ENCODE measurements around the gene STC2.

The STC2 gene

GRCh38 chr5:173318330-173318729 lies 9.9 kb downstream of the STC2 start:
- Histone ChIP-seq H3K4me3 (replicated peaks; ENCODE audit: insufficient read depth, low read length) (no peak overlapping the region), H3K27ac (replicated peaks) (no peak overlapping the region), H3K27me3 (ENCODE audit: insufficient read depth, poor library complexity, severe bottlenecking) (peaks cover 6% of the 10 kb centered on the region)
- DNase-seq (ENCODE audit: low read depth in 1 of 2, low spot score in 1 of 2): no peak
- TF ChIP-seq SPI1 (IDR thresholded peaks at IDR 0.05; ENCODE audit: borderline replicate concordance, low read depth) (no peak), REST (IDR thresholded peaks at IDR 0.05; ENCODE audit: insufficient replicate concordance, low read depth) (no peak)

- no peak for DNase-seq (ENCODE audit: low read depth in 1 of 2, low spot score in 1 of 2)
- H3K4me3 ChIP-seq (replicated peaks; ENCODE audit: insufficient read depth, low read length): no peak overlapping the region
- no peak overlapping the region for H3K27ac ChIP-seq (replicated peaks)
- peaks cover 6% of the 10 kb centered on the region for H3K27me3 ChIP-seq (ENCODE audit: insufficient read depth, poor library complexity, severe bottlenecking)
- TF ChIP-seq SPI1 (IDR thresholded peaks at IDR 0.05; ENCODE audit: borderline replicate concordance, low read depth) (no peak), POLR2AphosphoS5 (IDR thresholded peaks at IDR 0.05; ENCODE audit: low read depth) (no peak), GABPA (IDR thresholded peaks at IDR 0.05; ENCODE audit: low read depth) (no peak), CTCF (IDR thresholded peaks at IDR 0.05; ENCODE audit: insufficient read depth, low read length) (no peak), REST (IDR thresholded peaks at IDR 0.05; ENCODE audit: insufficient replicate concordance, low read depth) (no peak)
Observed at GRCh38 chr5:173317852-173318251, 10.4 kb downstream of the STC2 start.

- Histone ChIP-seq H3K27me3 (ENCODE audit: insufficient read depth, poor library complexity, severe bottlenecking) (peaks cover 6% of the 10 kb centered on the region), H3K4me3 (replicated peaks; ENCODE audit: insufficient read depth, low read length) (no peak overlapping the region), H3K27ac (replicated peaks) (no peak overlapping the region)
- TF ChIP-seq SPI1 (IDR thresholded peaks at IDR 0.05; ENCODE audit: borderline replicate concordance, low read depth) (no peak), GABPA (IDR thresholded peaks at IDR 0.05; ENCODE audit: low read depth) (no peak), CTCF (IDR thresholded peaks at IDR 0.05; ENCODE audit: insufficient read depth, low read length) (no peak), REST (IDR thresholded peaks at IDR 0.05; ENCODE audit: insufficient replicate concordance, low read depth) (no peak), POLR2AphosphoS5 (IDR thresholded peaks at IDR 0.05; ENCODE audit: low read depth) (no peak)
- DNase-seq (ENCODE audit: low read depth in 1 of 2, low spot score in 1 of 2): no peak
Observed at GRCh38 chr5:173317091-173317730, 11.0 kb downstream of the STC2 start.

Measured in HL-60 (cell line).